CD1c-positive myeloid dendritic cell (primary cell): ENCODE data around the gene IP6K1.
"Not testable (repeated sequence)": the region's sequence is repeated elsewhere in the genome, so short reads cannot be mapped to it uniquely, and the experiment has no call there.

Experiments used
- DNase-seq: peaks from one replicate; pipeline ENCODE4 v3.0.0-alpha.2; 2016; ENCODE audit errors: extremely low spot score

IP6K1 gene

DNA sequence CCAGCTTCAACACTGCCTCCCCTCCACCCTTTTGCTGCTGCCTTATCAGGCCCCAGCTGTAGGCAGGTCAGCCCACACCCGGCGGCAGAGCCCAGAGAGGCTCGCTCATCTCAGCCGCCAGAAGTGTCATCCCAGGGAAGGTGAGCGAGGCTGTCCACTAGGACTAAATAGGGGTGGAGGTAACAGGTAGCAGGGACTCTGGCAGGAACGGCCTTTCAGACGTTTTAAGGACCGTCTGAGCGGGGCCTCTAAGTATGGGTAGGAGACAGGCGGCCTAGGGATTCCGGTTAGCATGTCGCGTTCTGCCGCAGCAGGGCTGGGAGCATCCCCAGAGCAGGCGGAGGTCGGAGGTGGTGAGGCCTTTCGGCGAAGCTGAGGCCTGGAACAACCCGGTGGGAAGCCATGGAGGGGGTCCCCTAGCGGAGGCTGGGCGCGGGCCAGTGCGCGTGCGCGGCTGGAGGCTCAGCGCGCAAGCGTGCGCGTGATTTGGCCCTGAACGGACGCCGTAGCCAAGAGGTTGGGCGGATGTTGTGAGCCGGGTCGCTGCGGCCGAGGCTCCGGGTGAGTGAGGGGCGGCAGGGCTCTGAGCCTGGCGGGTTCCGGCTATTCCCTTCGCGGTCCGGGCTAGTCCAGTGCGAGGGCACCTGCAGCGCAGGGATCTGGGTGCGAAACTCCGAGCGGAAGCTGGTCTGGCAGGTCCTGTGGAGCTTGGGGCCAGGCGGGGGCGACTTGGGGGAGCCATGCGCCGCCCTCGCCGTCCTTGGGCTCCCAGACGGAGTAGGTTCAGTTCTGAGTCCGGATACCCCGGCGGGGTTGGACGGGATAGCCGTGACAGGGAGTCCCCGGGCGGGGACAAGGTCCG, 97.1 kb downstream of the IP6K1 start, which contains the start of the genes MST1 and RNF123:
Gene MST1, minus strand, starts transcription at position 429 of the 862 bp plus-strand sequence. CDS start 783 bp downstream, outside the sequence.
Gene RNF123, plus strand, starts transcription at position 512 of the 862 bp plus-strand sequence. CDS start 1,609 bp downstream, outside the sequence.
- DNase-seq = peak; percentile 95

DNA sequence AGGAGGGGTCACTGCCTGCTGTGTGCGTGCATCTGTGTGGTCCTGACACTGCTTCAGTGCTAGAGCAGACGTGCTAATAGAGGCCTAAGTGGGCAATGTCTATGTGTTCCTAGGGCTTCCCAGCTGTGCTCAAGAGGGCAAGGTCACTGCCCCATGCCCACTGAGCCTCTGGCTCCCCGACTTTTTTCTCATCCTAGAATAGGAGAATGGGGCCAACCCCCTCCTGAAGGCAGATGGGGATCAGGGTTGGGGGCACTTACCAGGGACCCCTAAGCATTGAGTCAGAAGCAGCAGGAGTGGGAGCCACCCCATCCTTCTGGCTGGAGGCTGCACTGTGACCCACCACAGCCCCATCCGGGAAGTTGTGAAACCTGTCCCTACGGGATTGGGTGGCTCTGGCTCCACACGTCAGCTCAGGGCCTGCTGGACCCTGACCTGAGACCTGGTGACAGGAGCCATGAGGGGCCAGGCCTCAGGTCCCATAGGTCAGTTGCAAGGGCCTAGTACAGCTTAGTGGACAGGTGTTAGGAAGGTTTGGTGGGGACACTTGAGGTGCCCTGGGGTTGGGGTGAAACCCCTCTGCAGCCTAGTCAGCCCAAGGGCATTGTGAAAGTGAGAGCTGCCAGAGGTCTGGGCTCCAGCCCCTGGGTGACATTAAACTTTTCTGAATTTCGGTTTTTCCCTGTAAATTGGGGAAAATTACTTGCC, 97.8 kb downstream of the IP6K1 start:
- not testable (repeated sequence) for DNase-seq

- DNase-seq = not testable (repeated sequence)
These were observed 98.9 kb downstream of the IP6K1 start for GRCh38 chr3:49687424-49687795.

DNA sequence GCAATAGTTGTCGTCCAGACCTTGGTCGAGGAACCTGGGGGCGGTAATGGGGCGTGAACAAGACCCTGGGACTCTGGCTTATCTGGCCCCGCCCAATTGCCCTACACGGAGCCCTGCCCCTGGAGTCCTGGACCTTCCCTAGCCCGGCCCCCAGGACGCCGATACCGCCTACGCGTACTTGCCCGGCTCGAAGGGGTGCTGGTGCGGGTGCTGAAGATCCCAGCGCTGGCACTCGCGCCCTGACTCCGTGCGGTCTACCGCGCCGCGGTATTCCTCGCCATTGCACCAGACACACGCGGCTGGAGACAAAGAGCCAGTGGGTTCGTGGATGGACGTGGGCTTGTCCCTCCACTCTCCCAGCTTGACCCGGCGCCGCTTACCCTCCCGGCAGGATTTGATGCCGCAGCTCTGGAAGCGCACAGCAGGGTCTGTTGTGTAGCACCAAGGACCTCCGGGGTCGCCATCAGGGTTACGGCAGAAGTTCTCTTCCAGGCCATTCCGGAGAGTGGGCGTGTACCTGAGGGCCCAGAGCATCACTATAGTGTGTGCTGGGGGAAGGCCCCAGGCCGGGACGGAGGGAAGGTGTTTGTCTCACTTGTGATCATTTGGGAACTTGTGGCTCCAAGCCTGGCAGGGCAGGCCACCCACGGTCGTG, 99.4 kb downstream of the IP6K1 start:
- peak; percentile 65 for DNase-seq

- not testable (repeated sequence) for DNase-seq
These were observed 100.0 kb downstream of the IP6K1 start for GRCh38 chr3:49686346-49686745.

GRCh38 chr3:49685846-49686245, 100.5 kb downstream of the IP6K1 start:
- DNase-seq = not testable (repeated sequence)

DNA sequence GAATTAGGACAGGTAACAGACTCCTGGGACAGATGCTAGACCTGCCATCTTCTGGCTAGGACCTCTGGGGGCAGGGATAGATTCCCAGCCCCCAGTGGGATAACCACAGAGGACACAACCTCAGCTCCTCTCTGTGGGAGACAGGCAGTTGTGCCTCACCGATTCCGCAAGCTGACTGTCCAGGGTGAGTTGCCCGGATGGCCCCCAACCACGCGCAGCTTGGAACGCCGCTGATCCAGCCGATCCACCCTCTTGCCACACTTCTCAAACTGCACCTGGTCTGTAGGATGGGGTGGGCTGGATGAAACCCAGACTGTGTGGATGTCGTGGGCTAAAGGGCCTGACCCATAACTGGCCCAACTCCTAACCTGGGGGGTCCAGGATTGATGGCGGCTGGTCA, 101.2 kb downstream of the IP6K1 start:
- DNase-seq = not testable (repeated sequence)

GRCh38 chr3:49684453-49684852, 101.9 kb downstream of the IP6K1 start:
- not testable (repeated sequence) for DNase-seq

GRCh38 chr3:49683162-49683561, 103.2 kb downstream of the IP6K1 start:
- no peak for DNase-seq

DNA sequence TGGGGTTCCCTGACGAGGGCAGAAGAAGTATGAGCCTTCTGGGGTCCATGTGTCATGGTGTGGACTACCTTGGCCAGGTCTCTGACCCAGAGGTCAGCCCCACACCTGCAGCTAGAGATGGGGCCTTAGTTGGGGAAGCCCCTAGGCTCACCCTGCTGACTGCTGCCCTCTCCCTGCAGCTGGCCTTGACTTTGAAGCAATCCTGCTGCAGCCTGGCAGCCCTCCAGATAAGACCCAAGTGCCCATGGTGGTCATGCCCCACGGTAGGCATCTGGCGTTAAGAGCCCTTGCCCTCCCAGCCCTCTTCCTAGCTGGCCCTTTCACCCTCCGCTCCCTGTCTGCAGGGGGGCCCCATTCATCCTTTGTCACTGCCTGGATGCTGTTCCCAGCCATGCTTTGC, 104.8 kb downstream of the IP6K1 start:
- DNase-seq = no peak

DNA sequence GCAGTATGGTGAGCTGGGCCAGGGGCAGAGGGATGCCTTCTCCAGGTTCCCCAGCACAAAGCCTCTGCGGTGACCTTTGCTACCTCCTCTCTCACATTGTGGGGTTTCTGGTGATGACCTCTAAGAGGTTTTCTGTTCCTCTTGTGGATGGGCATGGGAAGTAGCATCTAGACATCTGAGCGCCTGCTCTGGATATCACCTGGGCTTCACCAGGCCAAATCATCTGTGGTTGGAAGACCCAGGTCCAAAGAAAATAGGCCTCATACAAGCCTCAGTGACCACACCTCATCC, 105.2 kb downstream of the IP6K1 start:
- DNase-seq = no peak

GRCh38 chr3:49680493-49681231, 105.7 kb downstream of the IP6K1 start:
- DNase-seq = no peak

- DNase-seq = no peak
These were observed 110.4 kb downstream of the IP6K1 start for GRCh38 chr3:49675912-49676311.

DNA sequence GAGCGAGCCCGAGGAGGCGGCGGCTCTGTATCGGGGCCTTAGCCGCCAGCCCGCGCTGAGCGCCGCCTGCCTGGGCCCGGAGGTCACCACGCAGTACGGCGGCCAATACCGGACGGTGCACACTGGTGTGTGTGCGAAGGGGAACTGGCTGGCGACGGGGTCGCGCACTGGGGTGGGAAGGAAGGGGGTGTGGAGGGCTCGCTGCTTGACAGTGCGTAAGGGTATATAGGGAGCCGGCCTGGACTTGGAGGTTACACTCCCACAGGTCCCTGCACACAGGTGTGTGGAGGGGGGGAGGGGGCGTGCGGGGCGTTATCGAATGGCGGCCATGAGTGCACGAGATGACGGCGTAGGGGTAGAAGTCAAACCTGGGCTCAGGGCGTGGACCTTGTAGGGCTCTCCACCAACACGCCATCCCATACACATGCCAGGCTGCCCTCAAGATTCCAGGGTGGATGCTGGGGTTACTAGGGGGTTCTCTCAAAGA, 111.8 kb downstream of the IP6K1 start:
- no peak for DNase-seq
